Erythroblast (primary cell): ENCODE results near the gene DLST.

Experiments used
- GATA1 ChIP-seq: IDR thresholded peaks from 2 replicates; pipeline ENCODE4 v1.6.1; 2011; ENCODE audit warnings: low read depth, mild to moderate bottlenecking, control low read depth, low read length, moderate library complexity
- POLR2A ChIP-seq: IDR thresholded peaks from 2 replicates; pipeline ENCODE4 v1.6.1; 2011; ENCODE audit warnings: mild to moderate bottlenecking, low read length

GRCh38 chr14:74932401-74932901, 50.7 kb downstream of the DLST start:
- TF ChIP-seq POLR2A (no peak), GATA1 (no peak)
